ENCODE results near the gene CARMIL1. TPM values are rescaled to one million over a fixed set of nuclear protein-coding genes. Genes with fewer than 3 reads are reported as not detected.

Gene CARMIL1
- total RNA-seq, 2 experiments from 2014 or later: 3.9 to 4.7 TPM

GRCh38 chr6:25640891-25641290 is 361.7 kb downstream of the CARMIL1 start:
- intact Hi-C loops (cut with DNase I, micrococcal nuclease): no loop called here
- ChIA-PET POLR2A (no interaction called here), CTCF (no interaction called here)
- Histone ChIP-seq H3K9me3 (ENCODE audit: control insufficient read depth in 1 of 2, insufficient read depth in 1 of 2, low read length in 2 of 2) (no peaks in the 10 kb centered on the region), H3K4me3 (ENCODE audit: low read length) (no peak overlapping the region), H3K36me3 (ENCODE audit: insufficient read depth, low read length) (no peaks in the 10 kb centered on the region), H3K4me1 (ENCODE audit: insufficient read depth, low read length) (no peaks in the 10 kb centered on the region), H3K27me3 (ENCODE audit: control insufficient read depth in 1 of 2, insufficient read depth in 2 of 2, low read length in 2 of 2) (peaks cover 15 to 45% of the 10 kb centered on the region in 2 experiments), H3K27ac (ENCODE audit: low read depth in 1 of 2, low read length in 2 of 2) (no peak overlapping the region)
- Mint-ChIP-seq H3K27me3 (peaks cover 66% of the 10 kb centered on the region), H3K27ac (no peak overlapping the region), H3K4me3 (no peak overlapping the region), H3K9me3 (peaks cover 3% of the 10 kb centered on the region), H3K36me3 (ENCODE audit: low read depth) (no peaks in the 10 kb centered on the region), H3K4me1 (ENCODE audit: low read depth) (no peaks in the 10 kb centered on the region)
- no peak for ATAC-seq (ENCODE audit: poor library complexity)
- no peak for TF ChIP-seq CTCF (IDR thresholded peaks at IDR 0.05)
- no peak for DNase-seq

GRCh38 chr6:25641377-25641776 is 362.2 kb downstream of the CARMIL1 start:
- Histone ChIP-seq H3K36me3 (ENCODE audit: insufficient read depth, low read length) (no peaks in the 10 kb centered on the region), H3K4me3 (ENCODE audit: low read length) (no peak overlapping the region), H3K27me3 (ENCODE audit: control insufficient read depth in 1 of 2, insufficient read depth in 2 of 2, low read length in 2 of 2) (peaks cover 15 to 50% of the 10 kb centered on the region in 2 experiments), H3K4me1 (ENCODE audit: insufficient read depth, low read length) (no peaks in the 10 kb centered on the region), H3K9me3 (ENCODE audit: control insufficient read depth in 1 of 2, insufficient read depth in 1 of 2, low read length in 2 of 2) (no peaks in the 10 kb centered on the region), H3K27ac (ENCODE audit: low read depth in 1 of 2, low read length in 2 of 2) (no peak overlapping the region)
- DNase-seq: no peak
- TF ChIP-seq CTCF (IDR thresholded peaks at IDR 0.05): no peak
- H3K4me1 Mint-ChIP-seq (ENCODE audit: low read depth): no peaks in the 10 kb centered on the region
- H3K27ac Mint-ChIP-seq: no peak overlapping the region
- POLR2A ChIA-PET: no interaction called here
- H3K9me3 Mint-ChIP-seq: peaks cover 3% of the 10 kb centered on the region
- H3K36me3 Mint-ChIP-seq (ENCODE audit: low read depth): no peaks in the 10 kb centered on the region
- intact Hi-C loops (cut with DNase I, micrococcal nuclease): no loop called here
- CTCF ChIA-PET: no interaction called here
- H3K4me3 Mint-ChIP-seq: no peak overlapping the region
- H3K27me3 Mint-ChIP-seq: peaks cover 71% of the 10 kb centered on the region
- no peak for ATAC-seq (ENCODE audit: poor library complexity)

GRCh38 chr6:25641940-25642666 is 362.9 kb downstream of the CARMIL1 start:
- ChIA-PET POLR2A (no interaction called here), CTCF (no interaction called here)
- Histone ChIP-seq H3K27me3 (ENCODE audit: control insufficient read depth in 1 of 2, insufficient read depth in 2 of 2, low read length in 2 of 2) (peaks cover 15 to 53% of the 10 kb centered on the region in 2 experiments), H3K36me3 (ENCODE audit: insufficient read depth, low read length) (no peaks in the 10 kb centered on the region), H3K27ac (ENCODE audit: low read depth in 1 of 2, low read length in 2 of 2) (no peak overlapping the region), H3K4me1 (ENCODE audit: insufficient read depth, low read length) (no peaks in the 10 kb centered on the region), H3K4me3 (ENCODE audit: low read length) (no peak overlapping the region), H3K9me3 (ENCODE audit: control insufficient read depth in 1 of 2, insufficient read depth in 1 of 2, low read length in 2 of 2) (no peaks in the 10 kb centered on the region)
- intact Hi-C loops (cut with DNase I, micrococcal nuclease): no loop called here
- H3K9me3 Mint-ChIP-seq: peaks cover 3% of the 10 kb centered on the region
- DNase-seq: no peak
- no peak for TF ChIP-seq CTCF (IDR thresholded peaks at IDR 0.05)
- no peak overlapping the region for H3K27ac Mint-ChIP-seq
- H3K4me3 Mint-ChIP-seq: no peak overlapping the region
- H3K4me1 Mint-ChIP-seq (ENCODE audit: low read depth): no peaks in the 10 kb centered on the region
- H3K36me3 Mint-ChIP-seq (ENCODE audit: low read depth): no peaks in the 10 kb centered on the region
- no peak for ATAC-seq (ENCODE audit: poor library complexity)
- peaks cover 77% of the 10 kb centered on the region for H3K27me3 Mint-ChIP-seq

Measured in CD4-positive, alpha-beta T cell (primary cell).